HG02678 (cell line): ENCODE results near the gene UVRAG.

Experiments
- ATAC-seq: cut with Tn5 transposase; IDR thresholded peaks from one replicate; pipeline ENCODE4 v1.9.1; 2021; ENCODE audit warnings: mild to moderate bottlenecking, moderate library complexity; ENCODE audit not compliant: unreplicated experiment

Gene UVRAG

GRCh38 chr11:75996523-75997442, 181.8 kb downstream of the UVRAG start:
- ATAC-seq: no peak

GRCh38 chr11:76004400-76004799, 189.4 kb downstream of the UVRAG start:
- ATAC-seq: no peak

GRCh38 chr11:76005756-76006155, 190.7 kb downstream of the UVRAG start:
- no peak for ATAC-seq

GRCh38 chr11:76007166-76007565, 192.2 kb downstream of the UVRAG start:
- no peak for ATAC-seq

- no peak for ATAC-seq
Observed at GRCh38 chr11:76008474-76008873, 193.5 kb downstream of the UVRAG start.

- no peak for ATAC-seq
Observed at GRCh38 chr11:76010051-76010450, 195.0 kb downstream of the UVRAG start.

- ATAC-seq: no peak
Observed at GRCh38 chr11:76013526-76013925, 198.5 kb downstream of the UVRAG start.

GRCh38 chr11:76023236-76024068, 208.4 kb downstream of the UVRAG start:
- ATAC-seq: no peak

- ATAC-seq: peak; percentile 49
Observed at GRCh38 chr11:76025068-76025467, 210.1 kb downstream of the UVRAG start.

- no peak for ATAC-seq
Observed at GRCh38 chr11:76025817-76026216, 210.8 kb downstream of the UVRAG start.

GRCh38 chr11:76026281-76026680, 211.3 kb downstream of the UVRAG start:
- no peak for ATAC-seq

GRCh38 chr11:76026862-76027261, 211.9 kb downstream of the UVRAG start:
- ATAC-seq: no peak

GRCh38 chr11:76030286-76030685, 215.3 kb downstream of the UVRAG start:
- ATAC-seq: no peak

GRCh38 chr11:76030968-76031590, 216.1 kb downstream of the UVRAG start:
- ATAC-seq: no peak

- ATAC-seq: no peak
Observed at GRCh38 chr11:76033699-76034098, 218.7 kb downstream of the UVRAG start.

- no peak for ATAC-seq
Observed at GRCh38 chr11:76035020-76035419, 220.0 kb downstream of the UVRAG start.

- no peak for ATAC-seq
Observed at GRCh38 chr11:76038608-76039007, 223.6 kb downstream of the UVRAG start.

GRCh38 chr11:76041208-76041607, 226.2 kb downstream of the UVRAG start:
- ATAC-seq: no peak

GRCh38 chr11:76044750-76045320, 229.8 kb downstream of the UVRAG start:
- ATAC-seq: no peak

- ATAC-seq: no peak
Observed at GRCh38 chr11:76047231-76047630, 232.2 kb downstream of the UVRAG start.

- ATAC-seq: no peak
Observed at GRCh38 chr11:76047766-76048165, 232.8 kb downstream of the UVRAG start.
